ENCODE results near the gene ANXA2.

Gene ANXA2

DNA sequence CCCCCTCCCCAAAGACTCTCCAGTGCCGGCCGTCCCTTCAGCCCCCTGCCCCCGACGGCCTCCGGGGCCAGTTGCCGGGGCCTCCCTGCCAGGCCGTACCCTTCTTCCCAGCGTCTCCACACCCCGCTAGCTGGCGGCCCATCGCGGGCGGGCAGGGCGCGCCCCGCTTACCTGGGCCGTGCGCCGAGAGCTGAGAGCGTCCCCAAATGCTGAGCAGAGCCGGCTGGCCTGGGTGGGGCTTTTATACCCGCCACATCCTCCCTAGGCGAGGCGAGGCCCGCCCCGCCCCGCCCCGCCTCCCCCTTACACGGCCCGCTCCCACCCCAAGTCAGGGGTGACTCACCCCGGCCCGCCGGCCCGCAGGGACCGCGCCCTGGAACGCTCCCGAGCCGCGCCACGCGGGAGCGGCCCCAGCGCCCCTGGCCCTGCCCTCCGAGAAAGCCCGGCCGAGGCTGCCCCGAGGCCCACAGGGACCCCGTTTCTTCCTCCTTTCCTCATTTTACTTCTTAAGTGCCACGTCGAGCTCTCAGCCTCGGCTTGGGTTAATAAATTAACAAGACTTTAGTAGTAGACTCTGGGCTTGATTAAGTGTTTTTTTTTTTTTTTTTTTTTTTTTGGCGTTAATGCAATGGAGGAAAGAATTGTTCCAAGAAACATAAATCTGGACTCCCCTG, at the start of gene ANXA2:
TSS of gene ANXA2 (minus strand) at position 215 of the 674 bp plus-strand sequence. CDS start 11,911 bp downstream, outside the sequence.
- H3K4me3 ChIP-seq (ENCODE audit: low read length in 2 of 2), result peak within 1 kb of the TSS; percentile 95 to 96
- H3K27ac ChIP-seq (ENCODE audit: low read depth in 2 of 2, low read length in 2 of 2), result peak within 1 kb of the TSS; percentile 99
- peak within 1 kb of the TSS; percentile 93 to 98 for H3K9ac ChIP-seq (ENCODE audit: low read depth in 1 of 2, low read length in 2 of 2)
- no peaks in the 10 kb centered on the region for H3K27me3 ChIP-seq (ENCODE audit: control insufficient read depth in 2 of 2, insufficient read depth in 2 of 2, low read length in 2 of 2)
- H3K36me3 ChIP-seq (ENCODE audit: control insufficient read depth in 2 of 2, insufficient read depth in 2 of 2, low read length in 2 of 2), result peaks cover 7 to 10% of the 10 kb centered on the region in 2 donors
- H3K4me1 ChIP-seq (ENCODE audit: control insufficient read depth in 2 of 2, insufficient read depth in 2 of 2, low read length in 2 of 2), result peaks cover 62 to 64% of the 10 kb centered on the region in 2 donors
- H3K9me3 ChIP-seq (ENCODE audit: control insufficient read depth in 2 of 2, low read length in 2 of 2), result no peaks in the 10 kb centered on the region

DNA sequence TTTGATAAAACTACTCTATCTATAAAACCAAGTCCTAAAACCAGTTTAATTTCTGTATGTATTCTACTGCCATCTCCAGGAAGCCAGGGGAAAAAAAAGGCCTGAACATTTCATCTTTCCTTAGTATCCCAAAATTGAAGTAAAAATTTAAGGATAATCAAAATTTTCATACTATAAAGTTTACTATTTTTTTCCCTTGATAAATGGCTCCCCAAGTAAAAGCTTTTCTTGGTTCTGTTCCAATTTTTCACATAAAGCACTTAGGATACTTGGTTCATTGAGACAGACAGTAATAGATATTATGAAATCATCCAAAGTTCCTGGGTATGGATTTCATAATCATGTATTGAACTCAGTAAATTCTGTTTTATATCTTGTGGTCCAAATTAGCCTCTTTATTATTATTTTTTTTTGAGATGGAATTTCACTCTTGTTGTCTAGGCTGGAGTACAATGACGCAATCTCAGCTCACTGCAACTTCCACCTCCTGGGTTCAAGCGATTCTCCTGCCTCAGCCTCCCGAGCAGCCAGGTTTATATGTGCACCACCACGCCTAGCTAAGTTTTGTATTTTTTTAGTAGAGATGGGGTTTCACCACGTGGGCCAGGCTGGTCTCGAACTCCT, 46.6 kb upstream of the ANXA2 start:
- Histone ChIP-seq H3K27ac (ENCODE audit: low read depth in 2 of 2, low read length in 2 of 2) (no peak overlapping the region), H3K9me3 (ENCODE audit: control insufficient read depth in 2 of 2, low read length in 2 of 2) (no peaks in the 10 kb centered on the region), H3K4me1 (ENCODE audit: control insufficient read depth in 2 of 2, insufficient read depth in 2 of 2, low read length in 2 of 2) (peaks cover 13 to 24% of the 10 kb centered on the region in 2 donors), H3K27me3 (ENCODE audit: control insufficient read depth in 2 of 2, insufficient read depth in 2 of 2, low read length in 2 of 2) (no peaks in the 10 kb centered on the region), H3K4me3 (ENCODE audit: low read length in 2 of 2) (no peak overlapping the region), H3K9ac (ENCODE audit: low read depth in 1 of 2, low read length in 2 of 2) (no peak overlapping the region), H3K36me3 (ENCODE audit: control insufficient read depth in 2 of 2, insufficient read depth in 2 of 2, low read length in 2 of 2) (peaks cover 9 to 12% of the 10 kb centered on the region in 2 donors)

DNA sequence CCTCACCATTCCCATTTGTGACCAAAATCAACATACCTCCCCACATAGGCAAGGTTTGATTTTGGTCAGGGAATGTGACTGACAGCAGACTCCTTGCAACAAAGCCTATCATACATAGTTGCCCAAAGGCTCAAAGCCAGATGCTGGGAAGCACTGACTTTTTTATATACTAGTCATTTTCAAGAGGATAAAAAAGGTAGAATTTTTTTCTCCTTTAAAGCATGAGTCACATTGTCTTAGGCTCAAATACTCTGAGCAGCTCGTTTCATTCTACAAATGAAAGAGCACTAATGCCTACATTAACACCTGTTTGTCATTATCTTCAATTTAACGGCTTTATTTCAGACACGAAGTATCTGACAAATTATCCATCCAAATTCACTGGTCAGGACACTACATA, 45.0 kb upstream of the ANXA2 start:
- H3K4me1 ChIP-seq (ENCODE audit: control insufficient read depth in 2 of 2, insufficient read depth in 2 of 2, low read length in 2 of 2), result peaks cover 13 to 24% of the 10 kb centered on the region in 2 donors
- peaks cover 6 to 10% of the 10 kb centered on the region in 2 donors for H3K36me3 ChIP-seq (ENCODE audit: control insufficient read depth in 2 of 2, insufficient read depth in 2 of 2, low read length in 2 of 2)
- H3K4me3 ChIP-seq (ENCODE audit: low read length in 2 of 2), result no peak overlapping the region
- no peak overlapping the region for H3K27ac ChIP-seq (ENCODE audit: low read depth in 2 of 2, low read length in 2 of 2)
- H3K9ac ChIP-seq (ENCODE audit: low read depth in 1 of 2, low read length in 2 of 2), result no peak overlapping the region
- H3K27me3 ChIP-seq (ENCODE audit: control insufficient read depth in 2 of 2, insufficient read depth in 2 of 2, low read length in 2 of 2), result no peaks in the 10 kb centered on the region
- no peaks in the 10 kb centered on the region for H3K9me3 ChIP-seq (ENCODE audit: control insufficient read depth in 2 of 2, low read length in 2 of 2)

DNA sequence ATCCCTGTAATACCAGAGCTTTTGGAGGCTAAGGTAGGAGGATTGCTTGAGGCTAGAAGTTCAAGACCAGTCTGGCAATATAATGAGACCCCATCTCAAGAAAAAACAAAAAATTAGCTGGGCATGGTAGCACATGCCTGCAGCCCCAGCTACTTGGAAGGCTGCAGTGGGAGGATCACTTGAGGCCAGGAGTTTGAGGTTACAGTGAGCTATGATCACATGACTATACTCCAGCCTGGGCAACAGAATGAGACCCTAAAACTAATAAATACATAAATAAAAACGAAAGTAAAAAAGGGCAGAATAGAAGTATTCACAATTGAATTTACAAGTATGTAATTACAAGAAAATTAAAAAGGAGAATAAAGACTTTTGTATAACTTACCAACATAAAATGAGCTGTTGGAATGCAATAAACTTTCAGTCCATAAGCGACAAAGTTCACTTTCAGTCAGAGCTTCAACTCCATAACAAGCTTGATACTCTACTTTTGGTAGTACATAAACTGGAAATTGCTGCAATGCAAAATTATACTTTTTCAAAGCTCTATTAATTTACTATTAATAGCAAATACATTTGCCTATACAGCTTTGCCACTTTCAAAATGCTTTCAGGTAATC, 44.4 kb upstream of the ANXA2 start:
- H3K27me3 ChIP-seq (ENCODE audit: control insufficient read depth in 2 of 2, insufficient read depth in 2 of 2, low read length in 2 of 2), result no peaks in the 10 kb centered on the region
- no peak overlapping the region for H3K9ac ChIP-seq (ENCODE audit: low read depth in 1 of 2, low read length in 2 of 2)
- H3K4me1 ChIP-seq (ENCODE audit: control insufficient read depth in 2 of 2, insufficient read depth in 2 of 2, low read length in 2 of 2), result peaks cover 13 to 24% of the 10 kb centered on the region in 2 donors
- peak overlapping the region; percentile 20 to 24 for H3K27ac ChIP-seq (ENCODE audit: low read depth in 2 of 2, low read length in 2 of 2)
- no peaks in the 10 kb centered on the region for H3K9me3 ChIP-seq (ENCODE audit: control insufficient read depth in 2 of 2, low read length in 2 of 2)
- H3K4me3 ChIP-seq (ENCODE audit: low read length in 2 of 2), result no peak overlapping the region
- peaks cover under 1 to 4% of the 10 kb centered on the region in 2 donors for H3K36me3 ChIP-seq (ENCODE audit: control insufficient read depth in 2 of 2, insufficient read depth in 2 of 2, low read length in 2 of 2)

DNA sequence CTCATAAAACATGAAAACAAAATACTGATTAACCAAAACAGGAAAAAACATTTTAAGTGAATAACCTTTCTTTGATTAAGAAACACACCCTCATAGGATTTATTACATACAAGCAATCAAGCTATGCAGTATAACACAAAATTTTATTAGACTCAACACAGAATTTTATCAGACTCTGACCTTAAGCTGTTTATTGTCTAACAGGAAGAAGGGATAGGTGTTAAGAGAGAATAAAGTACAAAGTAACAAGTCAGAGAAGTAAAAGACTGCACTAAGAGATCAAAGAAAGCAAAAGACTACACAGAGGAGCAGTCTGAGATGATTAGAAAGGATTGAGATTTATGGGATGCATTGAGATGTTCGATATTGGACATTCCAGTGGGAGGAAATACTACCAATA, 43.5 kb upstream of the ANXA2 start:
- Histone ChIP-seq H3K36me3 (ENCODE audit: control insufficient read depth in 2 of 2, insufficient read depth in 2 of 2, low read length in 2 of 2) (peaks cover 0 to 3% of the 10 kb centered on the region in 2 donors), H3K4me1 (ENCODE audit: control insufficient read depth in 2 of 2, insufficient read depth in 2 of 2, low read length in 2 of 2) (peaks cover 13 to 24% of the 10 kb centered on the region in 2 donors)

DNA sequence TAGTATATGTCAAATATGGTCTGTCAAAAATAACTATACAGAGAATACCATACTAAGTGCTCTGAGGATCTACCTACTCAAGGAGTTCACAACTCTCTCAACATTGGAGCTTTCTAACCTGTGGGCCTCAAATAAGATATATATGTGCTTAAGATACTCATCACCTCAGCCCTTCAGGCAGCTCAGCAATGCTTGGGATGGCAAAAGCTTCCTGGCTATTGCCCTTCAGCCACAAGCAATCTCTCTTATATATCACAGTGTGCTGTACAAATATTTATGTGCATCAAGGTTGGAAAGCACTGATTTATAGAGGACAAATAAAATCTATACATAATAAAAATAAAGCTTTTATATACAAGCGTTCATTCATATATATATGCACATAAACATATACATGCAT, 40.9 kb upstream of the ANXA2 start:
- no peaks in the 10 kb centered on the region for H3K27me3 ChIP-seq (ENCODE audit: control insufficient read depth in 2 of 2, insufficient read depth in 2 of 2, low read length in 2 of 2)
- H3K27ac ChIP-seq (ENCODE audit: low read depth in 2 of 2, low read length in 2 of 2), result no peak overlapping the region
- H3K36me3 ChIP-seq (ENCODE audit: control insufficient read depth in 2 of 2, insufficient read depth in 2 of 2, low read length in 2 of 2), result peaks cover 2 to 3% of the 10 kb centered on the region in 2 donors
- no peaks in the 10 kb centered on the region for H3K9me3 ChIP-seq (ENCODE audit: control insufficient read depth in 2 of 2, low read length in 2 of 2)
- no peak overlapping the region for H3K9ac ChIP-seq (ENCODE audit: low read depth in 1 of 2, low read length in 2 of 2)
- peaks cover 13 to 21% of the 10 kb centered on the region in 2 donors for H3K4me1 ChIP-seq (ENCODE audit: control insufficient read depth in 2 of 2, insufficient read depth in 2 of 2, low read length in 2 of 2)
- no peak overlapping the region for H3K4me3 ChIP-seq (ENCODE audit: low read length in 2 of 2)

More for the DNA sequence above, 43.5 kb upstream of the ANXA2 start:
- Histone ChIP-seq H3K27ac (ENCODE audit: low read depth in 2 of 2, low read length in 2 of 2) (peak overlapping the region; percentile 40 to 63), H3K9ac (ENCODE audit: low read depth in 1 of 2, low read length in 2 of 2) (no peak overlapping the region), H3K27me3 (ENCODE audit: control insufficient read depth in 2 of 2, insufficient read depth in 2 of 2, low read length in 2 of 2) (no peaks in the 10 kb centered on the region), H3K4me3 (ENCODE audit: low read length in 2 of 2) (no peak overlapping the region), H3K9me3 (ENCODE audit: control insufficient read depth in 2 of 2, low read length in 2 of 2) (no peaks in the 10 kb centered on the region)

DNA sequence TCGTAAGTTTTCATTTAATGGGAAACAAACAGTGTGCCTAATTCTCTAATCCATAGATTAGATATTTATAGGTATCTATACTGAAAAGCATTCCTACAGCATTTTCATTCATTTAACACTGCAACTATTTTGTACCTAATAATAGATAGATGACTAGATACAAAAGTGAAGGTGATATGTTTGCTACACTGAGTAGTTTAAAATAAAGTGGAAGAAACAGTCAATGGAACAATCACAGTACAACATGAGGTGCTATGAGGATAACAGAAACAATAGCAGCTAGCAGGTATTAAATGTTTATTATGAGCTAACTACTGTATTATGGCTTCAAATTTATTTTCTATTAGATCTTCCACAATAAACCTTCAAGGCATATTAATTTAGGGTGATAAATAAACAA, 31.1 kb upstream of the ANXA2 start:
- Histone ChIP-seq H3K27ac (ENCODE audit: low read depth in 2 of 2, low read length in 2 of 2) (no peak overlapping the region), H3K27me3 (ENCODE audit: control insufficient read depth in 2 of 2, insufficient read depth in 2 of 2, low read length in 2 of 2) (no peaks in the 10 kb centered on the region), H3K9me3 (ENCODE audit: control insufficient read depth in 2 of 2, low read length in 2 of 2) (no peaks in the 10 kb centered on the region), H3K36me3 (ENCODE audit: control insufficient read depth in 2 of 2, insufficient read depth in 2 of 2, low read length in 2 of 2) (peaks cover 4 to 7% of the 10 kb centered on the region in 2 donors), H3K4me3 (ENCODE audit: low read length in 2 of 2) (no peak overlapping the region), H3K4me1 (ENCODE audit: control insufficient read depth in 2 of 2, insufficient read depth in 2 of 2, low read length in 2 of 2) (peaks cover 0 to 5% of the 10 kb centered on the region in 2 donors), H3K9ac (ENCODE audit: low read depth in 1 of 2, low read length in 2 of 2) (no peak overlapping the region)

DNA sequence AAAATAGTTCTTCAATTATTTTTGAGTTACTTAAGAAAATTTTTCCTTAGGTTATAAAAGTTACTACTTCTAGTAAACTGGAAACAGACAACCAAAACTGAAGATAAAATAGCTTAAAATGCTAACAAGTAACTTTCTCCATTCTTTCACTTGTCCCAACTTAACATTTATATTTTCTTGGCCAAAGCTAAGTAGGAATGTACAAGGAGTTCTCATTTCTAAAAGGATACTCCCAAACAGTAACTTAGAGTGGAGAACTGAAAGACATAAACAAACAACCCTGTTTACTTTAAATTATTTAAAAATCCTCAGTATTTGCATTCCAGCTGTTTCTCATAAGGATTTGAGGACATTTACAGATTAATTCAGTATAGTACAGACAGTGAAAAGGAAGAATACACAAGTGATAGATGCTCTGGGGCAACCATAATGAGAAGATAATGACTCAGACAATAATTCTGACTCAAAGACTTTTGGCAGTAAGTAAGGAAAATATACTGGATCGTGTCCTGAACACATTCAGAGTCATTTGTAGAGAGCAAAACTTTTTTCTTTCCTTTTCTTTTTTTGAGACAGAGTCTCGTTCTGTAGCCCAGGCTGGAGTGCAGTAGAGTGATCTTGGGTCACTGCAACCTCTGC, 29.2 kb upstream of the ANXA2 start:
- H3K9ac ChIP-seq (ENCODE audit: low read depth in 1 of 2, low read length in 2 of 2), result no peak overlapping the region
- no peaks in the 10 kb centered on the region for H3K27me3 ChIP-seq (ENCODE audit: control insufficient read depth in 2 of 2, insufficient read depth in 2 of 2, low read length in 2 of 2)
- H3K36me3 ChIP-seq (ENCODE audit: control insufficient read depth in 2 of 2, insufficient read depth in 2 of 2, low read length in 2 of 2), result peaks cover 7% of the 10 kb centered on the region in 2 donors
- peak overlapping the region in 1 of 2 donors; percentile 51 for H3K27ac ChIP-seq (ENCODE audit: low read depth in 2 of 2, low read length in 2 of 2)
- no peaks in the 10 kb centered on the region for H3K9me3 ChIP-seq (ENCODE audit: control insufficient read depth in 2 of 2, low read length in 2 of 2)
- peaks cover 0 to 5% of the 10 kb centered on the region in 2 donors for H3K4me1 ChIP-seq (ENCODE audit: control insufficient read depth in 2 of 2, insufficient read depth in 2 of 2, low read length in 2 of 2)
- no peak overlapping the region for H3K4me3 ChIP-seq (ENCODE audit: low read length in 2 of 2)

DNA sequence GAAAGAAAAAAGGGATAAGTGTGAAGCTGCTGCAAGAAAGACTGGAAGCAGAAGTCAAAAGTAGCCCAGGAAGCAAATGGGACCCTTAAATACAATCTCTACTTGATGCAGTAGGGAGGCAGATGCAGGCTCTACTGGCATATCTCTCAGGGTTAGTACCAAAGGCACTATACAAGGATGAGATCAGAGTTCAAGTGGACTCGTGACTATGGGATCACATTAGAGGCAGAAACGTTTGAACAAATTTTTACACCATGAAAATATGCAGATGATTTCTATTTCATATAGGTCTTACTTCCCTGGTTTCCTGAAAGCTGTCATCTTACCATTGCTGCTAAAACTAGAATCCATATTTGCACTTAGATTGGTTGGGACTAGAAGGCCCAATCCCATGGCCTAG, 27.7 kb upstream of the ANXA2 start:
- H3K9me3 ChIP-seq (ENCODE audit: control insufficient read depth in 2 of 2, low read length in 2 of 2), result no peaks in the 10 kb centered on the region
- peaks cover 0 to 5% of the 10 kb centered on the region in 2 donors for H3K4me1 ChIP-seq (ENCODE audit: control insufficient read depth in 2 of 2, insufficient read depth in 2 of 2, low read length in 2 of 2)
- no peak overlapping the region for H3K9ac ChIP-seq (ENCODE audit: low read depth in 1 of 2, low read length in 2 of 2)
- H3K27me3 ChIP-seq (ENCODE audit: control insufficient read depth in 2 of 2, insufficient read depth in 2 of 2, low read length in 2 of 2), result no peaks in the 10 kb centered on the region
- H3K36me3 ChIP-seq (ENCODE audit: control insufficient read depth in 2 of 2, insufficient read depth in 2 of 2, low read length in 2 of 2), result peaks cover 7% of the 10 kb centered on the region in 2 donors
- H3K27ac ChIP-seq (ENCODE audit: low read depth in 2 of 2, low read length in 2 of 2), result no peak overlapping the region
- H3K4me3 ChIP-seq (ENCODE audit: low read length in 2 of 2), result no peak overlapping the region

DNA sequence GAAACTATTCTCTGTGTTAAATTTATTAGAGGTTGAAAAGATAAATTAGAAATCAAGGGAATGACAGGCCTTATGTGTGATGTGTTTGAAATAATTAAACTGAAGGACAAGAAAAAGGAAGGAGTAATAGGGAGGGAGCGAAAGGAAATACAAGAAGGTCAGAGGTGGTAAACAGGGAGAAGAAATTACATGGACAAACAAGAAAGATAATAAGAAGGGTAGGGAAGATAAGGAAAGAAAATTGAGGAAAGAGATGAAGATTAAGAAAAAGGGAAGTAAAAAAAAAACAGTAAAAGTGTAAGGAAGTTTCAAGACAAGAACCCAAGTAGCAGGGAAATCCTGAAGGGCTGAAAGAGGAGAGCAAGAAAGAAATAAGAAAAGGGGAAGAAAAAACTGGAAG, 26.2 kb upstream of the ANXA2 start:
- peaks cover 4 to 7% of the 10 kb centered on the region in 2 donors for H3K36me3 ChIP-seq (ENCODE audit: control insufficient read depth in 2 of 2, insufficient read depth in 2 of 2, low read length in 2 of 2)
- H3K9me3 ChIP-seq (ENCODE audit: control insufficient read depth in 2 of 2, low read length in 2 of 2), result no peaks in the 10 kb centered on the region
- no peak overlapping the region for H3K9ac ChIP-seq (ENCODE audit: low read depth in 1 of 2, low read length in 2 of 2)
- H3K4me3 ChIP-seq (ENCODE audit: low read length in 2 of 2), result no peak overlapping the region
- H3K27ac ChIP-seq (ENCODE audit: low read depth in 2 of 2, low read length in 2 of 2), result no peak overlapping the region
- no peaks in the 10 kb centered on the region for H3K27me3 ChIP-seq (ENCODE audit: control insufficient read depth in 2 of 2, insufficient read depth in 2 of 2, low read length in 2 of 2)
- peaks cover 0 to 5% of the 10 kb centered on the region in 2 donors for H3K4me1 ChIP-seq (ENCODE audit: control insufficient read depth in 2 of 2, insufficient read depth in 2 of 2, low read length in 2 of 2)

Data from mucosa of rectum (tissue), 2 donors.